C1 segment of cervical spinal cord (tissue), 14 donors: ENCODE results near the gene GM2A.

Source experiments
- DNase-seq, 14 donors: peaks; one replicate each; lab custom pipeline; 2025; lab: John Stamatoyannopoulos, UW

The GM2A gene

GRCh38 chr5:151252762-151253604, at the start of gene GM2A:
Gene GM2A, plus strand, starts transcription at chr5:151253185. Its CDS starts 32 bp downstream, at chr5:151253217.
- DNase-seq, result peak; percentile 89 to 100 (median 98)

- DNase-seq, result no peak
These were observed 48.9 kb upstream of the GM2A start for GRCh38 chr5:151204051-151204450.

- DNase-seq, result no peak
These were observed 47.6 kb upstream of the GM2A start for GRCh38 chr5:151205411-151205810.

DNA sequence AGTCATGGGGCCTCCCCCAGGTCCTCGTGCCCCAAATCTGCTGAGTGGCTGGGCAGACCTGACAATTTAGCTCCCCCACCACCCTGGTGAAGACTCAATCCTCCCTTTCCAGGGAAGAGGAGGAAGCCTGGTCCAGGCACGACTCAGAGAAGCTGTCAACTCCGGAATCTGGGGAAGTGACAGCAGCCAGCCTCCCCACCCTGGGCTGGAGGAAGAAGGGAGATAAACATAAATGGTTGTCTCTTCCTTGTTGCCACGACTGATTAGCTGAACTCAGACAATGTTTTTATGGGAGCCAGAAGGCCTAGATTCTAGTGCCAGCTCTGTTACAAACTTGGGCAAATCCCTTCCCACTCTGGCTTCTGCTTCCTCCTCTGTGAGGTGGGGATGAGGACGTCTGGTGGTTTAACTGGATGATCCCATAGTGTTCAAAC, 44.5 kb upstream of the GM2A start:
- DNase-seq, result no peak

DNA sequence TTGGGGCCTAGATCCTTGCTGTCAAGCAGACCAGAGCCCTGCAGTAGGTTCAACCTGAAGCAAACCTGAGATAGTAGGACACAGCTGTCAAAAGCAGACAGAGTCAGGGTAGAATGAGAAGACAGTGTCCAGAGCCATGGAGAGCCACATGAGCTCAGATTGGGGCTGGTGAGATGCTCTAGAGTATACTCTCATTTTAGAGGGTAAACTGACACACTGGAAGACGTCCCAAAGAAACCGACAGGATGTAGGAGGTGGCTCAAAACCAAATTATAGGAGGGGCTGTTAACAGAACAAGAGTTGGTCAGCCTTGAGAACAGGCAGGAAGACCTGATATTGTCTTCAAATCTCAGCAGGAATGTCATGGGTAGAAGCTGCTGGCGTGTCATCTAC, 40.6 kb upstream of the GM2A start:
- DNase-seq, result no peak

DNA sequence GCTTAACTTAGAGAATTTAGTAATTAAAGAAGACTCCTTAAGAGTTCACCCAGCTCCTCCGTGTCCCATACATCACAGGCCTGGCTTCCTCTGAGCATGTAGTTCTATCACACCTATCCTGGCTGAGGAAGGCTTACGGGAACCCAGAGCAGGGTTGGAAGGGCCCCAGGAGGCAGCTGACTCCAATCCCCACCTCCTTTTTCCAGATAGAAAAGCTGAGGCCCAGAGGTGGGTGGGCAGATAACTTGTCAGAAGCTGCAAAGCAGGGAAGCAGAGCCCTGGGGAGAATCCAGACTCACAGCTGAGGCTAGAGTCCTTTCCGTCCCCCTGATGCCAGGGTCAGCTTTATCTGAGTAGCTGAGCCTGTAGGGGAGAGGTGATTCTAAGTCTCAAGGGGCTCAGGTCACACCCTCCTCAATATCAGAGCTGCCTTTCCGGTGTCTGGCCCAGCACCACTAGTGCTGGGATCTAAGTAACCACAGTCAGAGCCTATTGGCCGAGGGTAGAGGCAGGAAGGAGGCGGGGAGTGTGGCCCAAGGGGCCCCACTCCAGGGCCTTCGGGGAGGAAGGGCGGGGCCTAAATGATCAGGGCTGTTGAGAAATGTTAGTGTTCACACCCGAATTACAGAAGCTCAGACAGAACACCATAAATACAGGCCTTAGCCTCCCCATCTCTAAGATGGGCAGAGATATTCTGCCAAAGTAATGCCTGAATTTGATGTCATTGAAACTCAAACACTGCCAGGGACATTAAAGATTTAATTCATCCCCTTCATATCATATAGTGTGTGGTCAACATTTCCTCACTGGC, 39.0 kb upstream of the GM2A start:
- DNase-seq, result peak in 8 of 14 donors; percentile 9 to 58 (median 37)

GRCh38 chr5:151214614-151215545, 38.1 kb upstream of the GM2A start:
- no peak for DNase-seq

GRCh38 chr5:151215546-151215880, 37.5 kb upstream of the GM2A start:
- DNase-seq, result no peak

- DNase-seq, result no peak
These were observed 36.2 kb upstream of the GM2A start for GRCh38 chr5:151216781-151217180.

DNA sequence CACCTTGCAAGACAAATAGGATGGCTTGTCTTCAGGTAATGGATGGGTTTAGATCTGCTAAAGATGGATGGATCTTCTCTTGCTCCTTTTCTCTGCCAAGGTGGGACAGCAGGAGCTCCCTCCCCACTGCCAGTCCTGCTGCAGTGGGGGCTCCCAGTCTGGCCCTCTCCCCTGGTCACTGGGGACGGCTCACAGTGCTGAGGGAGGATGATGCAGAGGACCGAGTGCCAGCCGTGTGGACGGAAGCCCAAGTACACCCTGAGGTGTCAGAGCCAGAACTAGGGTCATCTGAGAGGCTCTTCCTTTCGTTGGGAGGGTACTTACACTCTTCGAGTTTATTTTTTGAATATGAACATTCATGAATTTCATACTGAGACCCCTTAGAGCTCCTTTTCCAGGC, 34.8 kb upstream of the GM2A start:
- DNase-seq, result no peak

- DNase-seq, result no peak
These were observed 33.8 kb upstream of the GM2A start for GRCh38 chr5:151219138-151219537.

GRCh38 chr5:151219789-151220188, 33.2 kb upstream of the GM2A start:
- DNase-seq, result no peak

DNA sequence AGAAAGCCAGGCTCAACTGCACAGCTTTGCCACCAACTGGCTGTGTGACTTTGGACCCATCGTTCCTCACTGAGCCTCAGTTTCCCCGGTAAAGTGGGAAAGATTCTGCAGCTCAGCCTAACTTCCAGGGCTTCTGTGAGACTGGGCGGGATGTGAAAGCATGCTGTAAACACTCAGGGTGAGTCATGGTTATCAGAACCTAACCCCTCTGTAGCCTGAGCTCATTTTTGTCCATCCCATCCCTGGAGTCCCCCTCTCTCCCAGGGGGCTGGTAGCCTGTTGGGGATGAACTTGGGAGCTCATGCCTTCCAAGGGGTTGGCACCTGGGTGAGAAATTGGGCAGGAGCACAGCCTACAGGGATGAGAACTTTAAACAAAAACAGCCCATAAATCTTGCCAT, 31.4 kb upstream of the GM2A start:
- no peak for DNase-seq

- no peak for DNase-seq
These were observed 30.8 kb upstream of the GM2A start for GRCh38 chr5:151222054-151222789.

DNA sequence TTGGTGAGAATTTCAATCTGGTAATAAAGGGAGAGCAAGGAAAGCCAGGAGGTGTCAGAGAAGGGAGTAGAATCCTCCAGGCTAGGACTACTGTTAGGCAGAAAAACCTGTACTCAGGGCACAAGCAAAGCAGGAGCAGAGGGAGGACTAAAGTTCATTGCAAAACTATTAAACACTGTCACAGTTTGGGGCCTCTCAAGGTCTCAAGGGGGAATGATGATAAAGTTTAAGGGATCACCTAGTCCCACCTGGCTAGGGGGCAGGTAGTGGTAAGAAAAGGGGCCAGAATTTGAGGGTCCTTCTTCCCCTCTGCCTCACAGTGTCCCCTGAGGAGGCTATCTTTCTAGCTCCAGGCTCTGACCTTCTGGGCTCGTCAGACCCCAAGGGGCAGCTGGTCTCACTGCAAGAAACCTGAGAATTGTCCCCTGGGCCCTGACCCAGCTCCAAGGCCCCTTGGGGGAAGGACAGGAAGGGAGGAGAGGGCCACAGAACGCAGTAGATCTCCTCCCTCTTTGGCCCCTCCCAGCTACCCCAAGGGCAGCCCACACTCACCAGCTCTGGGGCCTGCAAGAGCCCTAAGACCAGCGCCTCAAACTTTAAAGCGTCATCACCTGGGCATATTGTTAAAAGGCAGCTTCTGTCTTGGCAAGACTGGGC, 30.1 kb upstream of the GM2A start:
- no peak for DNase-seq

- peak in 11 of 14 donors; percentile 16 to 63 (median 43) for DNase-seq
These were observed 29.3 kb upstream of the GM2A start, which contains the start of gene CCDC69 for GRCh38 chr5:151223447-151224264. Gene CCDC69, minus strand, starts transcription at chr5:151224092. Its CDS starts 122 bp downstream, at chr5:151223970.

- no peak for DNase-seq
These were observed 28.6 kb upstream of the GM2A start for GRCh38 chr5:151224372-151224771.

DNA sequence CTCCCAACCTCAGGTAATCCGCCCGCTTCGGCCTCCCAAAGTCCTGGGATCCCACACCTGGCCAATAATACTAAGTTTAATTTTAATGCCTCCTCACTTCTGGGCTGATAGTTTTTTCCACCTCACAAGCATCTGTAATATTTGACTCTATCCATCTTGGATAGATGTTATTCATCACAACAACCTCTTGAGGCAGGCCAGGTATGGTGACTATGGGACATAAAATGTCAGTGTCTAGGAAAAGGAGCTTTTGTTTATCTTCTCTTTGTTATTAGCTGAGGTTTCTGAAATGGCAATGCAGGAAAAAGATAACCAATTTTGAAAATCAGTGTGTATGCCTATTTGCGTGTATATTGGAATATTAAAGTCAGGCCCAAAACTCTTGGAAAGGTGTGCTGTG, 27.9 kb upstream of the GM2A start:
- DNase-seq, result no peak

- no peak for DNase-seq
These were observed 27.5 kb upstream of the GM2A start for GRCh38 chr5:151225475-151225874.
